Gastrocnemius medialis (tissue), 4 donors: ENCODE results near the gene JDP2. TPM values are rescaled to one million over a fixed set of nuclear protein-coding genes. Genes with fewer than 3 reads are reported as not detected.
"Not testable (repeated sequence)": the region's sequence is repeated elsewhere in the genome, so short reads cannot be mapped to it uniquely, and the experiment has no call there.

ENCODE experiments used
- ATAC-seq, 2 donors: fragments of 150-250 bp; one replicate each; pipeline ENCODE4 v1.9.1; 2016
- DNase-seq, 2 donors: peaks; one replicate each; pipeline ENCODE4 v3.0.0-alpha.2; 2019
- H3K27ac ChIP-seq, 4 donors: fragments of 200-600 bp; sonication (generic); 1 replicate in 1 of 4; 2 replicates in 3 of 4; pipeline ENCODE4 v1.5.1; 2016 to 2018; ENCODE audit warnings: mild to moderate bottlenecking in 2 of 4, moderate library complexity in 1 of 4
- H3K27me3 ChIP-seq, 3 donors: fragments of 200-600 bp; sonication (generic) in 2 of 3; 1 replicate in 1 of 3; 2 replicates in 2 of 3; pipeline versions ENCODE4 v1.5.1 to v1.6.0; 2016 to 2019; ENCODE audit warnings: mild to moderate bottlenecking in 1 of 3, moderate library complexity in 1 of 3
- H3K36me3 ChIP-seq, 2 donors: fragments of 200-600 bp; sonication (generic) in 1 of 2; one replicate each; pipeline ENCODE4 v1.5.1; 2017 to 2018
- H3K4me1 ChIP-seq, 2 donors: fragments of 200-600 bp; sonication (generic) in 1 of 2; one replicate each; pipeline ENCODE4 v1.5.1; 2016 to 2017; ENCODE audit warnings: mild to moderate bottlenecking in 2 of 2
- H3K4me3 ChIP-seq, 4 donors: fragments of 200-600 bp; sonication (generic) in 3 of 4; 1 replicate in 1 of 4; 2 replicates in 3 of 4; pipeline ENCODE4 v1.5.1; 2016 to 2019; ENCODE audit warnings: mild to moderate bottlenecking in 2 of 4
- H3K9me3 ChIP-seq, 3 donors: fragments of 200-600 bp; sonication (generic) in 2 of 3; 1 replicate in 1 of 3; 2 replicates in 2 of 3; pipeline ENCODE4 v1.5.1; 2016 to 2019
- CTCF ChIP-seq, 5 experiments: fragments of 450-650 bp in 3 of 5; fragments of 200-600 bp in 2 of 5; sonication (generic) in 2 of 5; IDR thresholded peaks in 4 of 5; conservative IDR thresholded peaks in 1 of 5; 1 replicate in 4 of 5; 2 replicates in 1 of 5; pipeline ENCODE4 v1.5.1; 2016 to 2019; ENCODE audit warnings: antibody characterized with exemption in 5 of 5, mild to moderate bottlenecking in 3 of 5, moderate library complexity in 3 of 5
- POLR2A ChIP-seq, 2 donors: fragments of 450-650 bp; IDR thresholded peaks; one replicate each; pipeline ENCODE4 v1.6.1; 2017; ENCODE audit warnings: antibody characterized with exemption in 2 of 2, mild to moderate bottlenecking in 2 of 2, moderate library complexity in 2 of 2
- in situ Hi-C, 4 donors: fragments of 200-750 bp; cut with MboI; loops; one replicate each; pipeline versions ENCODE4 v1.15.0 to v1.8.0; 2017; ENCODE audit warnings: low sequenced_read_pairs in 4 of 4
- intact Hi-C: fragments of 100-400 bp; cut with DNase I; formaldehyde crosslinking; loops from one replicate; pipeline ENCODE4 v1.15.1; 2023; ENCODE audit warnings: low total_unique reads
- total RNA-seq, 4 donors: library from RNA; depleted of rRNA; stranded (reverse); fragments of >200 nt; gene quantifications; one replicate each; pipeline versions ENCODE4 v1.1.0 to v1.2.3, GENCODE V29; 2016

Gene JDP2
- total RNA-seq, 4 donors from 2014 or later, result 17.3 to 80.2 (median 31.7) TPM

- H3K27ac ChIP-seq, result no peak overlapping the region
- H3K36me3 ChIP-seq, result no peaks in the 10 kb centered on the region
- H3K27me3 ChIP-seq, result no peaks in the 10 kb centered on the region
- peaks cover 8 to 10% of the 10 kb centered on the region in 2 donors for H3K4me1 ChIP-seq
- H3K9me3 ChIP-seq, result no peaks in the 10 kb centered on the region
- TF ChIP-seq CTCF (IDR thresholded peaks at IDR 0.05 in 4 of 5, conservative IDR thresholded peaks at IDR 0.05 in 1 of 5) (no peak), POLR2A (IDR thresholded peaks at IDR 0.05) (no peak)
- in situ Hi-C loops, result no loop called here
- ATAC-seq, result no peak
- intact Hi-C loops, result no loop called here
- no peak overlapping the region for H3K4me3 ChIP-seq
- no peak for DNase-seq
Measured at GRCh38 chr14:75381642-75382041, 46.2 kb upstream of the JDP2 start.

- peaks cover 8 to 10% of the 10 kb centered on the region in 2 donors for H3K4me1 ChIP-seq
- H3K4me3 ChIP-seq, H3K36me3 ChIP-seq, in situ Hi-C loops, H3K27ac ChIP-seq, H3K9me3 ChIP-seq, H3K27me3 ChIP-seq, DNase-seq, intact Hi-C loops, ATAC-seq: not testable (repeated sequence)
Measured at GRCh38 chr14:75383219-75383618, 44.6 kb upstream of the JDP2 start.

GRCh38 chr14:75383721-75384120, 44.1 kb upstream of the JDP2 start:
- no peak overlapping the region for H3K27ac ChIP-seq
- H3K27me3 ChIP-seq, result no peaks in the 10 kb centered on the region
- H3K4me3 ChIP-seq, result no peak overlapping the region
- H3K9me3 ChIP-seq, result no peaks in the 10 kb centered on the region
- in situ Hi-C loops (no loop called here), intact Hi-C loops (no loop called here)
- DNase-seq (no peak), ATAC-seq (no peak)
- H3K4me1 ChIP-seq, result peaks cover 8 to 10% of the 10 kb centered on the region in 2 donors
- H3K36me3 ChIP-seq, result no peaks in the 10 kb centered on the region
- TF ChIP-seq CTCF (IDR thresholded peaks at IDR 0.05 in 4 of 5, conservative IDR thresholded peaks at IDR 0.05 in 1 of 5), result no peak
- no peak for TF ChIP-seq POLR2A (IDR thresholded peaks at IDR 0.05)

- H3K36me3 ChIP-seq, result no peaks in the 10 kb centered on the region
- no peak for ATAC-seq
- TF ChIP-seq CTCF (IDR thresholded peaks at IDR 0.05 in 4 of 5, conservative IDR thresholded peaks at IDR 0.05 in 1 of 5) (no peak), POLR2A (IDR thresholded peaks at IDR 0.05) (no peak)
- no peaks in the 10 kb centered on the region for H3K4me1 ChIP-seq
- in situ Hi-C loops, result no loop called here
- H3K27me3 ChIP-seq, result no peaks in the 10 kb centered on the region
- no peak overlapping the region for H3K27ac ChIP-seq
- H3K4me3 ChIP-seq, result no peak overlapping the region
- DNase-seq, result no peak
- intact Hi-C loops, result no loop called here
- H3K9me3 ChIP-seq, result no peaks in the 10 kb centered on the region
Measured at GRCh38 chr14:75389679-75390078, 38.1 kb upstream of the JDP2 start.

GRCh38 chr14:75390183-75390582, 37.6 kb upstream of the JDP2 start:
- no peaks in the 10 kb centered on the region for H3K4me1 ChIP-seq
- ATAC-seq (no peak), DNase-seq (no peak)
- in situ Hi-C loops (no loop called here), intact Hi-C loops (no loop called here)
- H3K36me3 ChIP-seq, result no peaks in the 10 kb centered on the region
- H3K9me3 ChIP-seq, result no peaks in the 10 kb centered on the region
- TF ChIP-seq POLR2A (IDR thresholded peaks at IDR 0.05) (no peak), CTCF (IDR thresholded peaks at IDR 0.05 in 4 of 5, conservative IDR thresholded peaks at IDR 0.05 in 1 of 5) (no peak)
- no peak overlapping the region for H3K27ac ChIP-seq
- no peak overlapping the region for H3K4me3 ChIP-seq
- H3K27me3 ChIP-seq, result no peaks in the 10 kb centered on the region
